HUDEP-2 (cell line): ENCODE results near the gene CCDC179.

Experiments used
- DNase-seq, 76 experiments: peaks; one replicate each; lab custom pipeline; 2025; ENCODE audit not compliant: unreplicated experiment in 76 of 76; lab: John Stamatoyannopoulos, UW

CCDC179 gene

GRCh38 chr11:22860241-22860640 is at the start of gene CCDC179:
Gene CCDC179, minus strand, starts transcription at chr11:22860474. Its CDS starts 53 bp downstream, at chr11:22860421.
- no peak for DNase-seq

- DNase-seq = no peak
Measured at GRCh38 chr11:22903782-22904181, 43.5 kb upstream of the CCDC179 start.

GRCh38 chr11:22901603-22902002 is 41.3 kb upstream of the CCDC179 start:
- no peak for DNase-seq

GRCh38 chr11:22900764-22901486 is 40.7 kb upstream of the CCDC179 start:
- no peak for DNase-seq

GRCh38 chr11:22898036-22898435 is 37.8 kb upstream of the CCDC179 start:
- DNase-seq = no peak

GRCh38 chr11:22890227-22890626 is 30.0 kb upstream of the CCDC179 start:
- no peak for DNase-seq

GRCh38 chr11:22884217-22884616 is 23.9 kb upstream of the CCDC179 start:
- no peak for DNase-seq

GRCh38 chr11:22879630-22880029 is 19.4 kb upstream of the CCDC179 start:
- no peak for DNase-seq

GRCh38 chr11:22878604-22879003 is 18.3 kb upstream of the CCDC179 start:
- DNase-seq = no peak

GRCh38 chr11:22878039-22878438 is 17.8 kb upstream of the CCDC179 start:
- DNase-seq = no peak

GRCh38 chr11:22875869-22876473 is 15.7 kb upstream of the CCDC179 start:
- peak in 60 of 76 experiments; percentile 3 to 83 (median 44) for DNase-seq

- DNase-seq = no peak
Measured at GRCh38 chr11:22869325-22869724, 9.1 kb upstream of the CCDC179 start.

GRCh38 chr11:22859756-22860155 is 518 bp downstream of the CCDC179 start:
- no peak for DNase-seq

GRCh38 chr11:22851477-22851876 is 8.8 kb downstream of the CCDC179 start:
- no peak for DNase-seq

GRCh38 chr11:22846726-22847125 is 13.5 kb downstream of the CCDC179 start:
- no peak for DNase-seq

GRCh38 chr11:22832315-22833015 is 27.8 kb downstream of the CCDC179 start:
- DNase-seq = peak in 19 of 76 experiments; percentile 1 to 68 (median 15)

- no peak for DNase-seq
Measured at GRCh38 chr11:22830082-22830414, 30.2 kb downstream of the CCDC179 start.

GRCh38 chr11:22829231-22830081 is 30.8 kb downstream of the CCDC179 start, which contains the start of gene SVIP:
Gene SVIP, minus strand, starts transcription at chr11:22829801. Its CDS starts 53 bp downstream, at chr11:22829748.
- DNase-seq = peak in 75 of 76 experiments; percentile 52 to 97 (median 89)

GRCh38 chr11:22828373-22828772 is 31.9 kb downstream of the CCDC179 start:
- peak in 12 of 76 experiments; percentile 1 to 38 (median 6) for DNase-seq

- no peak for DNase-seq
Measured at GRCh38 chr11:22822203-22822602, 38.1 kb downstream of the CCDC179 start.

- no peak for DNase-seq
Measured at GRCh38 chr11:22809893-22810292, 50.4 kb downstream of the CCDC179 start.
